ENCODE measurements around the gene HRH1.
"Not testable (repeated sequence)": the region's sequence is repeated elsewhere in the genome, so short reads cannot be mapped to it uniquely, and the experiment has no call there.

HRH1 gene

GRCh38 chr3:11168881-11169805, 14.8 kb downstream of the HRH1 start:
- in situ Hi-C loops (cut with MboI; ENCODE audit: low sequenced_read_pairs), result no loop called here

GRCh38 chr3:11170052-11170770, 15.9 kb downstream of the HRH1 start:
- in situ Hi-C loops (cut with MboI; ENCODE audit: low sequenced_read_pairs), result no loop called here

- in situ Hi-C loops (cut with MboI; ENCODE audit: low sequenced_read_pairs), result no loop called here
Observed at GRCh38 chr3:11172096-11172690, 17.9 kb downstream of the HRH1 start.

GRCh38 chr3:11173828-11174465, 19.7 kb downstream of the HRH1 start:
- in situ Hi-C loops (cut with MboI; ENCODE audit: low sequenced_read_pairs), result no loop called here

DNA sequence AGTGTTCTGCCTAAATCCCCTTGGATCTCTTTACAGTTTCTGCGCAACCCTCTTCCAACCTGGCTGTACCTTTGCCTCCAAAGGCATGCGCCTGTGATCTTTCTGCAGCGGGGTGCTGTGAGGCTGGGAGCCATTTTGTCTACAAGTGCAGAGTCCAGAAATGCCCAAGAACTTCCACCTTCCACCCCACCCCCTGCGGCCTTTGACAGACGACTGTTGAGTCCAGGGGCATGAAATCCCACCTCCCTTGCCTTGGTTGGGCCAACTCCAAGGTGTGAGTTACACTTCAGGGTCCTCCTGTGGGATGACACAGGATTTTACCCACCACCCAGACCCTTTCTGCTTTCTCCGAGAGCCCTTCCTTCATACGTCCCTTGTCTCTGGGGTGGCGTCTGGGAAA, 24.1 kb downstream of the HRH1 start:
- in situ Hi-C loops (cut with MboI; ENCODE audit: low sequenced_read_pairs), result no loop called here

DNA sequence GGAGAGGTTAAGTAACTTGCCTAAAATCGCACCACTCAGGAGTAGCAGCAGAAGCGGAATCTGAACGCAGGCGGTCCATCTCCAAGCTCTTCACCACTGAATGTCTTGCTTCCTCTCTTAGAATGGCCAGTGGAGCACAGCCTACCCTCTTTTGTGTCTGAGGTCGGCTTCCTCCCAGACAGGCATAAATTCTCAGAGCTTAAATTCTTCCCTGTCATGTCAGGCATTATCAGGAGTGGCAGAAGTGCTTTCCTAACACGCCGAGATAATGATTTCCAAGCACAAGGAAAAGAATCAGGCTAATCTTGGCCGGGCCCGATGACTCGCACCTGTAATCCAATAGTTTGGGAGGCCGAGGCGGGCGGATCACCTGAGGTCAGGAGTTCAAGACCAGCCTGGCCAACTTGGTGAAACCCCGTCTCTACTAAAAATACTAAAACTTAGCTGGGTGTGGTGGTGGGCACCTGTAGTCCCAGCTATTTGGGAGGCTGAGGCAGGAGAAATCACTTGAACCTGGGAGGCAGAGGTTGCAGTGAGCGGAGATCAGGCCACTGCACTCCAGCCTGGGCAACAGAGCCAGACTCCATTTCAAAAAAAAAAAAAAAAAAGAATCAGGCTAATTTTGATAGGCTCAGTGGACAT, 30.2 kb downstream of the HRH1 start:
- in situ Hi-C loops (cut with MboI; ENCODE audit: low sequenced_read_pairs), result not testable (repeated sequence)

DNA sequence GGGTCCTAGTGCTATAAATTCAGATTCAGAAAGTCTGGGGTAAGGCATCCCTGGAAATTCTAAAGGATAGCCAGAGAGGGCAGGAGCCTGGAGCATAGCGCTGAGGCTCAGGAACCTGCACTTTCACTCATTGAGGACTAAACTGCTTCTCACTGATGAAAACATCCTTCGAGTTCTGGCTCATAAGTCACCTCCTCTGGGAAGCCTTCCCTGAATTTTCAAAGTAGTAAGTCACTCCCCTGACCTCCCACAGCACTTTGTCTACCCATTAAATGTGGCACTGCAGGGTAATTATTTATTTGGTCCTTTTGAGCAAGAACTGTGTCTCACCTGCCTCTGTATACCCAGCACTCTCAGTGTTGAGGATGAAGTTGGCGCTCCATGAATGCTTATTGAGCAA, 30.9 kb downstream of the HRH1 start:
- in situ Hi-C loops (cut with MboI; ENCODE audit: low sequenced_read_pairs), result no loop called here

- in situ Hi-C loops (cut with MboI; ENCODE audit: low sequenced_read_pairs), result no loop called here
Observed at GRCh38 chr3:11185564-11186317, 31.4 kb downstream of the HRH1 start.

DNA sequence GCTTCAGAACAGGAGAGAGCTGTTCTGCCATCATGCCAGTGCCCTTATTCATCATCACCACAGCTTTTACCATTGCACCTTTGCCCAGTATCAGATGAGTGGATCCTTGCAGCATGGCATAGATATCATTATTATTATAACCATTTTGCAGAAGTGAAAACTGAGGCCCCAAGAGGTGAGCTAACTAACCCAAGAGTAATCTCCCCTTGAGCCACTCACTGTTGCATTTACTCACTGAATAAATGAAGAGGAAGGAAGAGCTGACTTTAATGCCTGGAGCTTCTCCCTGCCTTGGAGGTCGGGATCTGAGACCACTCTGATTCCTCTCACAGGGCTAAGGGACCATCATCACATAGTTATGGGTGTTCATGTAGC, 32.0 kb downstream of the HRH1 start:
- in situ Hi-C loops (cut with MboI; ENCODE audit: low sequenced_read_pairs), result no loop called here

DNA sequence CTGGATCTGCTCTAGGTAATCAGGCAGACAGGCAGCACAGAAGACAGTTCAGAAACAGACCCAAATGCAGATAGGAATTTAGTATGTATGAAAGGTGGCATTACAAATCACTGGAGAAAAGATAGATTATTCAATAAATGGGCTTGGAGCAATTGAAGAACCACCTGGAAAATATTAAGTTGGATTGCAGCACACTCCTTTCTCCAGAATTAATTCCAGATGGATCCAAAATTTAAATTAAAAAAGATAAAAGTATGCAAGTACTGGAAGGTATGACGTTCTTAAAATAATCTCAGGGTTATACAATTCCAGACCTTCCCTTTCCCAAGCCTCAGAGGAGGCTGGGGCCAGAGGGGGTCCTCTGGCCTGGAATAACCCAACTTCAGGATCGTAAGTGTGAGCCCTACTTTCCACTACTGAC, 32.5 kb downstream of the HRH1 start:
- in situ Hi-C loops (cut with MboI; ENCODE audit: low sequenced_read_pairs), result no loop called here

DNA sequence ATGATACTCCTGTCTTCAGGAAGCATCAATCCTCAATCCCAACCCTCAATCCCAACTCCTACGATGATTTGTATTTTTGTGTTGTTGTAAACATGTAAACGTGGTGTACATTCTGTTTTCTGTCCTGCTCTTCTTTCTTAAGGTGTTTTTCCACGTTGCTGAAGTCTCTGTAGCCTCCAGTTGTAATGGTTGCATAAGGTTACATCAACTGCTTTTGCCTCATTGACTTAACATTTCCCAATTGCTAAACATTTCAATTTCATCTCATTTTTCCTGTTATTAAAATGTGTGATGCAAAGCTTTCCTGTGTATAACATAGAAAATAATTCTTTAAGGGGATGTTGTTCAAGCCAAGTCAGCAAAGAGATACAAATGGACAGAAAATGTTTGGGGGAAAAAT, 33.4 kb downstream of the HRH1 start:
- in situ Hi-C loops (cut with MboI; ENCODE audit: low sequenced_read_pairs), result no loop called here

- in situ Hi-C loops (cut with MboI; ENCODE audit: low sequenced_read_pairs), result no loop called here
Observed at GRCh38 chr3:11188231-11188630, 33.9 kb downstream of the HRH1 start.

DNA sequence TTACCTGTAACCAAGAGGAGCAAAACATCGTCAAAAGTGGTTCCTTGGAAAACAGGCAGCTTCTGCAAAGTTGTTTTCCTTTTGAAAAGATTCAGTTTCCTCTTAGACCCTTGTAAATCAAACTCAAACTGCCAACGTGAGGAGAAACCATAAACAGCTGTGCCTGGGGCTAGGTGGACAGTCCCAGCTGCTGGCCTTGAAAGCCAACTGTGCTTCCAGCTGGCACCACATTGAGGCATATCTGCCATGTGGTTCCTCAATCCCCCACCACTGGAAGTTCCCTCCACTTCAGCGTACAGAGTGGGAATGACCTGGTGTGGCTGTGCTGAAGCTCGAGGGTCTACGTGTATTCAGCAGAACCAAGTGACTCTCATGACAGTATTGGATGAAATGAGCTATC, 40.9 kb downstream of the HRH1 start:
- in situ Hi-C loops (cut with MboI; ENCODE audit: low sequenced_read_pairs), result no loop called here

- in situ Hi-C loops (cut with MboI; ENCODE audit: low sequenced_read_pairs), result no loop called here
Observed at GRCh38 chr3:11195721-11196332, 41.5 kb downstream of the HRH1 start.

- in situ Hi-C loops (cut with MboI; ENCODE audit: low sequenced_read_pairs), result no loop called here
Observed at GRCh38 chr3:11197484-11197883, 43.2 kb downstream of the HRH1 start.

GRCh38 chr3:11198070-11198469, 43.8 kb downstream of the HRH1 start:
- in situ Hi-C loops (cut with MboI; ENCODE audit: low sequenced_read_pairs), result no loop called here

GRCh38 chr3:11198495-11198894, 44.2 kb downstream of the HRH1 start:
- in situ Hi-C loops (cut with MboI; ENCODE audit: low sequenced_read_pairs), result no loop called here

DNA sequence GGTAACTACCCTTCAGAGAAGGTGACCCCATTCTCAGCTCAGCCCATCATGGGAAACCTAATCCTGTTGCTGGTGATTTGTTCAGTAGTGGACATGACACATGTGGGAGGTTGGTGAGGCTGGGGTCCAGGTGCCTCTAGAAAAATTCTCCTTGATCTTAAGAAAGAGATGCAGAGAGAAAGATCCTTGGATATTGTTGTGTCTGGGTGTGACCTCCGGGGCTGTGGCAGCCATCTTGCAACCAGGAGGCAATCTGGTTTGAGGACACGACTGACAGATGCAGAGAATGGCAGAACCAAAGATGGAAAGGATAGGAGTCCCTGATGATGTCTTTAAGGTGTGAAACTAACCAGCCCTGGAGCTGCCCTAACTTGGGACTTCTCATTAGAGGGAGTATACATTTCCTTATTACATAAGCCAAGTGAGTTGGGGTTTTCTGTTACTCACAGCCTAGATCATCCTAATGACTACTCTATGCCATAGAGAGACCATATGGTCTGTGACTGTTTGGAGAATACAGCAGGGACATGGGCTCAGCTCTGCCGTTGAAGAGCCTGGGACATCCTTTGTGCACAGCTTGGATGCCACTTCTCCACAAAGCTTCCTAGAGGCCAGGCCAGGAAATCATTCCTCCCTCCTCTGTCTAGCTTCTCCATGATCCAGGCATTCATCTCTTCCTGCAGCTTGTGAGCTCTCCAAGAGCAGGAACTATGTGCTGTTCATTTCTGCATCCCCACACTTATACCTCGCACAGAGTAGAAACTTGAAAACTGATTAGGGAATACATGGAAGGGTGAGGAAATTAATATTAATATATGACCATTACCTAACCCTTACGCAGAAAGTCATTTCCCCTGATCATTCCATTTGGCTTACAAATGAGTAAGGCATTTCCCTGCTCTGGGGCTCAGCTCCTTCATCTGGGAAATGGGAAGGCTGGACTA, 45.9 kb downstream of the HRH1 start:
- in situ Hi-C loops (cut with MboI; ENCODE audit: low sequenced_read_pairs), result no loop called here
